ENCODE results near the gene VEGFA.

The VEGFA gene
- total RNA-seq = 4.8 to 14.9 reads per million in 2 donors

DNA sequence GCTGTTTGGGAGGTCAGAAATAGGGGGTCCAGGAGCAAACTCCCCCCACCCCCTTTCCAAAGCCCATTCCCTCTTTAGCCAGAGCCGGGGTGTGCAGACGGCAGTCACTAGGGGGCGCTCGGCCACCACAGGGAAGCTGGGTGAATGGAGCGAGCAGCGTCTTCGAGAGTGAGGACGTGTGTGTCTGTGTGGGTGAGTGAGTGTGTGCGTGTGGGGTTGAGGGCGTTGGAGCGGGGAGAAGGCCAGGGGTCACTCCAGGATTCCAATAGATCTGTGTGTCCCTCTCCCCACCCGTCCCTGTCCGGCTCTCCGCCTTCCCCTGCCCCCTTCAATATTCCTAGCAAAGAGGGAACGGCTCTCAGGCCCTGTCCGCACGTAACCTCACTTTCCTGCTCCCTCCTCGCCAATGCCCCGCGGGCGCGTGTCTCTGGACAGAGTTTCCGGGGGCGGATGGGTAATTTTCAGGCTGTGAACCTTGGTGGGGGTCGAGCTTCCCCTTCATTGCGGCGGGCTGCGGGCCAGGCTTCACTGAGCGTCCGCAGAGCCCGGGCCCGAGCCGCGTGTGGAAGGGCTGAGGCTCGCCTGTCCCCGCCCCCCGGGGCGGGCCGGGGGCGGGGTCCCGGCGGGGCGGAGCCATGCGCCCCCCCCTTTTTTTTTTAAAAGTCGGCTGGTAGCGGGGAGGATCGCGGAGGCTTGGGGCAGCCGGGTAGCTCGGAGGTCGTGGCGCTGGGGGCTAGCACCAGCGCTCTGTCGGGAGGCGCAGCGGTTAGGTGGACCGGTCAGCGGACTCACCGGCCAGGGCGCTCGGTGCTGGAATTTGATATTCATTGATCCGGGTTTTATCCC is at the start of gene VEGFA:
VEGFA (plus strand) TSS at position 686 of the 846 bp plus-strand sequence.
- DNase-seq = peak; percentile 90

DNA sequence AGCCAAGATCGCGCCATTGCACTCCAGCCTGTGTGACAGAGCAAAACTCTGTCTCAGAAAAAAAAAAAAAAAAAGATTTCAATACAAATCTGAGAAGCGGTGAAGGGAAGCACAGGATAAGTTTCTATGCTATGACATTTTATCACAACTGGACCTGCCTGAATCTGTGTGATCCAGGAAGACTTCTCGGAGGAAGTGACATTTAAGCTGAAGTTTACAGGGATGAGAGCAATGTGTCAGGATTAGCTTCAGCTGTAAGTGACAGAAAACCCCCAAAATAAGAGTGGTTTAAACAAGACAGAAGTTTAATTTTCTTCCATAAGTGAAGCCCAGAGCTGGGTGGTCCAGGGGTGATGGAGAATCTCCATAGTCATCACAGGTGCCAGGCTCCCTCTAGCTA is 49.0 kb upstream of the VEGFA start:
- no peak for DNase-seq

GRCh38 chr6:43722920-43723545 is 47.0 kb upstream of the VEGFA start:
- no peak for DNase-seq

DNA sequence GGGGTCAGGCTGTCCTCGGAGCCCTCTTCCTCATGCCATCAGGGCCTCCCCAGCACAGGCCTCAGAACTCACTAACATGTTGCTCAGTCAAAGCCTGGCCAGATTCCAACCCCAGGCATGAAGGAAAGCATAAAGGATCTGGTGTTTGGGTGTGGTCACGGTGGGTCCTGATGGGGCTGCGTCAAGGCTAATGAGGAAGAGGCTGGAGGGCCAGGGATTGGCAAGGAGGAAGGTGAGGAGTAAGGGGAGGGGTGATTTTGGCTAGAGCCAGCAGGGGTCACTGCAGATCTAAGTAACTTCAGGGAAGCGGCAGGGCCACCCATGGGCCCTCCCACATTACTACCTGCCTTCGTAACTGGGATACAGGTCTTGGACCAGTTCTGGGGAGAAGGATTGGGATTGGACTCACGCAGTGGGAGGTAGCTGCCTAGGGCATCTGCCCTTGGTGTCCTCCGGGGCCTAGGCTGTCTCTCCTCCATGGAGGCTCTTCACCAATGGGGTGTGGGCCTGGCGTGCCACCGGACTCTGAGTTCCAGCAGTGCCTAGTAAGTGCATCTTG is 46.2 kb upstream of the VEGFA start:
- DNase-seq = peak; percentile 49

- no peak for DNase-seq
Measured at GRCh38 chr6:43724354-43724753, 45.7 kb upstream of the VEGFA start.

DNA sequence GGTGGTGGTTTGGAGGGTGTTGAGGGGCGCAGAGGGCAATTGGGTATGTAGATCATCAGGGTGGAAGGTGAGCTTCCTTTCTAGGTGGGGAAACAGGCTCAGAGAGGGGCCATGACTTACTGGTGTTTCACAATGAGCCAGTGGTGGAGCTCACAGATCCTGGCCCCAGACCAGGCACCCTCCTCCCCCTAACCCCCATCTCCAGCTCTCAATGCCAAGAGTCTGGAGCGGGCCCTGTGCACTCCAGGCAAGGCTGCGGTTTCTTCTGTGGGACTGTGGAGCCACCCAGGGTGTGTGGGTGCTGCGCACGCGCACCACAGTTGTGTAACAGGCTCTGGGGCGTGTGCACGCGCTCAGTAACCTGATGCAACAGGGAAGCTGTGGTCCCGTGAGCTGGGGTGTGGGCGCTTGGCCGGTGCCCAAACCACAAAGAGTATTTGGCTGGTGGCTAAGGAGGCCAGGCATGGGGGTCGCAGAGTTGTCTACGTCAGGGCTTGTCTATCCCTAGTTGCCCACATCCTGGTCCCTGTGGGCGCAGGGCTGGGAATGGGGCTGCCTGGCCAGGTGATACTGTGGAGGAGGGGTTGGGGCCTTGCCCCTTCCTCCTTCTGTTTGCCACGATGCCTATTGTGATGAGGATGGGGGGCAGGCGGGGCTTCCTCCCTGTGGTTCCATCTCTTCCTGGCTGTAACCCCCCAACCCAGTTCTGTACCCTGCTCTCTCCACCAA is 44.9 kb upstream of the VEGFA start:
- DNase-seq = peak; percentile 42

GRCh38 chr6:43725643-43726580 is 44.1 kb upstream of the VEGFA start:
- DNase-seq = no peak

DNA sequence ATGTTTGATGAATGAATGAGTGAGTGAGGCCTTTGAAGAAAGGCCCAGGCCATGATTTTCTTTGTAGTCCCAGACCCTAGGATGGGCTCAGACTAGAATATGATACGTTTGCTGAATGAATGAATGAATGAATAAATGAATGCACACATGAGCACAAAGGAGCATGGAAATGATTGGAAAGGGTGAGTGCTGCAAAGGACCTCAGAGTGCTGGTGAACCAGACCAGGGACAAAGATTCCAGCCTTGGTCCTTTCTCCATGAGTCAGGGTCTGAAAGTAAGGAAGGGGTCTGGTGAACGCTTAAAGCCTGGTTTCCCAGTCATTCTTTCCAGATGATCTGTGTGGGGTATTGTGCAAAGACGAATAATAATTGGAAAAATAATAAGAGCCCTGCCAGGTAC is 42.4 kb upstream of the VEGFA start:
- no peak for DNase-seq

DNA sequence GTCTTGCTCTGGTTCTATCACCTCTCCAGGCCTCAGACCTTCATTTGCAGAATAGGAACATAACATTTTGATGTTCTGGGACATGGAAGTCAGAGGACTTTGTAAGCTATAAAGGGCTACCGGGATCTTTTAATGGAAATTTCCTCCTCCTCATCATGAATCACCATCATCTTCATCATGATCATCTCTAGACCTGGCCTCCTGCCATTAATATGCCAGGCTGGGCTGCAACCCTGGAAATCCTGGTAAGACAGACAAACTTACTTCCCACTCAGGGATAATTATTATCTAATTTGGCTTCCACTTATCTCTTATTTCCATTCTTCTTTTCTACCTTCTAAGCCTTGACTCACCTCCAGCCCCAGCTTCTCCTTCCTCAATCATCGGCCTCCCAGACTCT is 41.4 kb upstream of the VEGFA start:
- DNase-seq = no peak

DNA sequence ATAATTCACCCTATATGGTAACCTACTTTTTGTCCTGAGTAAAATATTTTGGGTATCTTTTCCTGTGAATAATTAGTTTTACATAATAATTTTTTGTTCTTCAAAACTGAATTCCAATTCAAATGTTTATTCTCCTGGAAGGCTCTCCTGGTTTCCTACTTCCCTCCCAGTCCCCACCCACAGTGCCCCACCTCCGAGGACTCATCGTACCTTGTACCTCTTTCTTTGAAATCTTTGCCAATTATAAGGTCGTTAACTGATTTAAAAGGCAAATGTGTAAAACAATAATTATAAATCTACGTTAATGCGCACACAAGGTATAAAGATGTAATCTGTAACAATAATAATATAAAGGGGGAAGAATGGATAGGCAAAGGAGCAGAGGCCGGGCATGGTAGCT is 40.5 kb upstream of the VEGFA start:
- no peak for DNase-seq

DNA sequence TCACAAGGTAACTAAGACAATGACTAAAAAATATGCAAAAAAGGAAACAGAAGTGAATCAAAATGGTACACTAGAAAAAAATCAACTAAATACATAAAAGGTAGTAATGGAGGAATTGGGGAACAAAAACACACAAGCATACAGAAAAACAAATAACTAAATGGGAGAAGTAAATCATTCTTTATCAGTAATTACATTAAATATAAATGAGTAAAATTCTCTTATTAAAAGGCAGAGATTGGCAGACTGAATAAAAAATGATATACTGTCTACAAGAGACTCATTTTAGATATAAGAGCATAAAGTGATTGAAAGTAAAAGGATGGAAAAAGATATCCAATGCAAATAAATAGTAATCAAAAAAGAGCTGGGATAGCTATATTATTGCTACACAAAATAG is 39.4 kb upstream of the VEGFA start:
- DNase-seq = no peak

DNA sequence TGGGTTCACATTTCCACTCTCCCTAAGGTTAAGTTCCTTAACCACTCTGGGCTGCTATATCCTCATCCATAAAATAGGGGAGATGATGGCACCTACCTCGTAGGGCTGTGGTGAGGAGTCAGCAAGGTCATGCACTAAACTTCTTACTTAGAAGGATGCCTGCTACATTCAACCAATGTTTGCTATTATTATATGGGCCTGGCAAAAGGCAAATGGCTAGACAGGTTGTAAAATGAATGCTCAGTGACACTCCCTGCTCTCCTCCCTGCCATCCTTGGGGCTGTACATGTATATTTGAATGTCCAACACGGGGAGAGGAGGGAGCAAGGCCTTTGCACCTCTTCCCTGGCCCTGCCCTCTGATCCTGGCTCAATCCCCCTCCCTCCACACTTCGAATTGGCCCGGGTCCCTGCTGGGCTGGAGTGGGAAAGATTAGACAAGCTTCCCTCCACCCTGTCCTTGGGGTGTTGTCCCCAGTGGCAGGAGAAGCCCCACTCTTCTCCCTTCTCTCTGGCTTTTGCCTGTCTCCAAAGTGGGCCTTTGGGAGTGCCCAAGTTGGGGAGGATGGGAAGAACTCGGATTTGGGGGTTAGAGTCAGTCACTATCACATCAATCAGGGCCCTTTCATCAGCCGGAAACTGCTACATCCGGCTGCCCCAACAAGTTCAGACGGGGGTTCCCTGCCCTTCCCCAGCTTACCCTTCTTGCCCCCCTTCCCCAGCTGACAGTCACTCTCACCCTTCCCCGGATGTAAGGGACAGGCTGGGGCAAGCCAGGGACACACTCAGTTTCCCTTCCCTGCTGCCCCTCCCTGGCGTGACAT is 36.3 kb upstream of the VEGFA start:
- DNase-seq = no peak

GRCh38 chr6:43734294-43734665 is 35.7 kb upstream of the VEGFA start:
- no peak for DNase-seq

DNA sequence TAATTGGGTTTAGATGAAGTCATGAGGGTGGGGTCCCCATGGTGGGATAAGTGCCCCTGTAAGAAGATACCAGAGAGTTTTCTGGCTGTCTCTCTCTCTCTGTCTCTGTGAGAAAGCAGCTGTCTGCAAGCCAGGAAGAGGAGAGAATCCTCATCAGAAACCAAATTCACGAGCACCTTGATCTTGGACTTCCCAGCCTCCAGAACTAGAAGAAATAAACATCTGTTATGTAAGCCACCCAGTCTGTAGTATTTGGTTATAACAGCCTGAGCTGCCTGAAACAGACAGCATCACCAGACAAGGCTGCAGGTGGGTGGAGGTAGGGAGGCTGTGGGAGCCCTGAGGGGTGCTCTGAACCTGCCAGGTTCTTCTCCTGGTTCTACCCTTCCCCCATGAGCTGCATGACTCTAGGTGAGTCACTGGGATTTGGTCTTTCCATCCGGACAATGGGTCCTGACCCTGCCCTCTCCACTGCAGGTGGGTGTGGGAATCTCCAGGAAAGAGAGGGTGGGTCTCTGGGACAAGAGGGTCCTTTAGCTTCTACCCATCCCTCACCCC is 34.3 kb upstream of the VEGFA start:
- no peak for DNase-seq

GRCh38 chr6:43736211-43736786 is 33.7 kb upstream of the VEGFA start:
- DNase-seq = no peak

DNA sequence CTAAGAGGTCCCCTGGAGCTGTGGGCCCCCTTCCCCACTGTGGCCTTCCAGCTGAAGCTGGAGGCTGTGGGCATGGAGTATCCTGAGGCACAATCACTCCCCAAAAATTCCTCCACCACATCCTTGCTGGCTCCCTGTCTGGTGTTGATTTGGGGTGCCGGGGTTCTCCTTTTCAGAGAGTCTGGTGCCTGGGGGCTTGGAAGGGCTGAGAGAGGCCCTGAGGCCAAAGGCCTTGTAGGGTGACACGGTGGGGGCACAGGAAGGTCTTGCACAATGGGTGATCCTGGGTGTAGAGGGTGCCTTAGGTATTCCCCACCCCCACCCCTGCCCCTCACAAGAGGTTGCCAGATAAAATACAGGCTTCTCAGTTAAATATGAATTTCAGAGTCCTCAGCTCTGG is 33.2 kb upstream of the VEGFA start:
- no peak for DNase-seq

GRCh38 chr6:43737272-43738081 is 32.5 kb upstream of the VEGFA start:
- no peak for DNase-seq

DNA sequence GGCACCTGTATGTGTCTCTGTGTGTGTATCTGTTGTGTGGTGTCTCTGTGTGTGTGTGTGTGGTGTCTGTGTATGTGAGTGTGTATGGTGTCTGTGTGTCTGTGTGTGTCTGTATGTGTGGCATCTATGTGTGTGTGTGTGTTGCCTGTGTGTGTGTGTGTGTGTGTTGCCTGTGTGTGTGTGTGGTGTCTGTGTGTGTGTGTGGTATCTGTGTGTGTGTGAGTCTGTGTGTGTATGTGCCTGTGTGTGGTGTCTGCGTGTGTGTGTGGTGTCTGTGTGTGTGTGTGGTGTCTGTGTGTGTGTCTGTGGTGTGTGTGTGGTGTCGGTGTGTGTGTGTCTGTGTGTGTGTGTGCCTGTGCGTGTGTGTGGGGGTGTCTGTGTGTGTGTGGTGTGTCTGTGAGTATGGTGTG is 31.7 kb upstream of the VEGFA start:
- no peak for DNase-seq

- no peak for DNase-seq
Measured at GRCh38 chr6:43738877-43739641, 31.0 kb upstream of the VEGFA start.
